GM19193 (cell line): ENCODE measurements around the gene SLF2.

Experiments used
- POLR2A ChIP-seq: IDR thresholded peaks from 4 replicates; pipeline ENCODE4 v1.6.1; 2011; ENCODE audit not compliant: insufficient read depth, insufficient read length; ENCODE audit errors: extremely low read depth

Gene SLF2

GRCh38 chr10:101003639-101004206, 91.0 kb downstream of the SLF2 start:
- TF ChIP-seq POLR2A: no peak

GRCh38 chr10:101005361-101005760, 92.6 kb downstream of the SLF2 start:
- TF ChIP-seq POLR2A: no peak

DNA sequence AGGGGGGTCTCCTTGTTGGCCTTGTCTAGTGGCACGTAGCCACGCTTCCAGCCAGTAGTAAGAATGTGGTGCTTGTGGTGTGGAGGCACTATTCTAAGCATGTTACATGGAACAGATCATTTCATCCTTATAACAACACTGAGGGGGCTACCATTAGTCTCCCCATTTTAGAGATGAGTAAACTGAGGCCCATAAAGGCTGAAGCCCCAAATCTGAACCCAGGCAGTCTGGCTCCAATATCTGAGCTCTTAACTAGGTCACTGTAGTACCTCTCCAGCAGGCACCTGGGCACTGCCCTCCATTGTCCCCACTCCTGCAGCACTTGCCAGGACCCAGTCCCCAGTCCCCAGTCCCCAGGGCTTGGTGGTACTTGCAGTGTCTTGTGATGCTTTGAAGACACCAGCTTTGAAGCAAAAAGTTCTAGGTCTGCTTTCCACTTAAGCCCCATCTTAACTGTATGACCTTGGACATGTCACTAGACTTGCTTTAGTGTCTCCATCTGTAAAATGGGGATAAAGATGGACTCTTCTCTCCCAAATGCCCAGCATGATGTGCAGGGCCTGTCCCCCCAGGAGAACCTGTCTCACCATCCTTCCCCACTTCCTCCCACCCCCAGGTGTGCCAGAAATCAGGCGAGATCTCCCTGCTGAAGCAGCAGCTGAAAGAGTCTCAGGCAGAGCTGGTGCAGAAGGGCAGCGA, 93.3 kb downstream of the SLF2 start:
- no peak for TF ChIP-seq POLR2A

DNA sequence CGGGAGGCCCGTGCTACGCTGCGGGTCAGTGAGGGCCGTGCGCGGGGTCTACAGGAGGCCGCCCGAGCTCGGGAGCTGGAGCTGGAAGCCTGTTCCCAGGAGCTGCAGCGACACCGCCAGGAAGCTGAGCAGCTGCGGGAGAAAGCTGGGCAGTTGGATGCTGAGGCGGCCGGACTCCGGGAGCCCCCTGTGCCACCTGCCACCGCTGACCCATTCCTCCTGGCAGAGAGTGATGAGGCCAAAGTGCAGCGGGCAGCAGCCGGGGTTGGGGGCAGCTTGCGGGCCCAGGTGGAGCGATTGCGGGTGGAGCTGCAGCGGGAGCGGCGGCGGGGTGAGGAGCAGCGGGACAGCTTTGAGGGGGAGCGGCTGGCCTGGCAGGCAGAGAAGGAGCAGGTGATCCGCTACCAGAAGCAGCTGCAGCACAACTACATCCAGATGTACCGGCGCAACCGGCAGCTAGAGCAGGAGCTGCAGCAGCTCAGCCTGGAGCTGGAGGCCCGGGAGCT, 93.9 kb downstream of the SLF2 start:
- TF ChIP-seq POLR2A: no peak

DNA sequence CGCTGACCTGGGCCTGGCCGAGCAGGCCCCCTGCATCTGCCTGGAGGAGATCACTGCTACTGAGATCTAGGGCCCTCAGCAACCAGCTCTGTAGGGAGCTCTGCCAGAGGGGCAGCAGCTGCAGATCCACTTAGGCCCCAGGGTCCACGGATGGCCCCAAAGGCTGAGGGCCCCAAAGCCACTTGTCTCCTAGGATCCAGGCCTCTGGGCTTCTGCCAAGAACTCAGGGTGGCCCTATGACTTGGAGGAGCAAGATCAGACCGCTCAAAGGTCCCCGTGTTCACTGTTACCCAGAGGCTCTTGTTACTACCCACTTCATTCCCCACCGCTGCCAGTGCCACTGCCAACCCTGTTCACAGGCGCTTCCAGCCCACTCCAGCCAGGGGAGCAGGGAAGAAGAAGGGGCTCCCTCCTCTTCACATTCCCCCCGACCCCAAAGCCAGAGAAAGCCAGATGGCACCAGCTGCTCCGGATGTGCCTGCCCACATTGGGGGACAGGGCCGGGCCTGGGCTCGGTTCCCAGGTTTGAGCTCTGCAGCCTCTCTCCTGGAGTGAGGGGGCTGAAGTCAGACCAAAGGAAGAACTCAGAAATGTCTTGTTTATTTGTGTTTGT, 94.4 kb downstream of the SLF2 start:
- no peak for TF ChIP-seq POLR2A

- no peak for TF ChIP-seq POLR2A
These were observed 95.4 kb downstream of the SLF2 start for GRCh38 chr10:101007915-101008822.

DNA sequence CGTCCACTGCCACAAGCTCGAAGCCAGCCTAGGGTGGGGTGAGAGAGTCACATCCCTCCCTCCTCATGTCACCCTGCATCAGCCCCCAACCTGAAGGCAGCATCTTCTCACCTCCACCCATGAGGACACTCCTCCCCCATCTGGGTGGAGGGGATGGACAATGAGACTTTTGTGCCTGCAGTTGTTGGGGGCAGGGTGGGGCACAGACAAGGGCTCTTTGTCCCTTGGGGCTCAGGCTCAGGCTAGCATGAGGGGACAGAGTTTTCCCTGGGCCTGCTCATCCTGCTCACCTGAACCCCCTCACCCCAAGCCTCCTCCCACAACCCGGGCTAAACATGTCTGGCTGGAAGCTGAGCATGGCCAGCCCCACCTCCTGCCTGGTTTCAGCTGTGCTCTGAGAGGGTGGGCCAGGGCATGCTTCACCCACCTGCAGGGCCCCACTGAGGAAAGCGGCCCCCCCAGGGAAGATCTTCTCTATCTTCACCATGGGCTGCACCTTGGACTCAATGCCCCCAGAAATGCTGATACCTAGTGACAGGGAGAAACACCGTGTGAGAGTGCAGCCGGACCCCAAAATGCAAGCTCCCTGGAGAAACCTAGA, 96.2 kb downstream of the SLF2 start:
- no peak for TF ChIP-seq POLR2A

- TF ChIP-seq POLR2A: no peak
These were observed 97.6 kb downstream of the SLF2 start for GRCh38 chr10:101010329-101010728.

- TF ChIP-seq POLR2A: no peak
These were observed 99.0 kb downstream of the SLF2 start for GRCh38 chr10:101011517-101012423.

- TF ChIP-seq POLR2A: no peak
These were observed 100.0 kb downstream of the SLF2 start for GRCh38 chr10:101012525-101013364.

- no peak for TF ChIP-seq POLR2A
These were observed 100.6 kb downstream of the SLF2 start for GRCh38 chr10:101013365-101013825.

- TF ChIP-seq POLR2A: no peak
These were observed 101.6 kb downstream of the SLF2 start for GRCh38 chr10:101014230-101014884.
